H1 (cell line): ENCODE data around the gene LAX1. TPM values are rescaled to one million over a fixed set of nuclear protein-coding genes. Genes with fewer than 3 reads are reported as not detected.

ENCODE experiments used
- CTCF ChIA-PET: fragments of 300-600 bp; sonication (Branson Sonifier 250); formaldehyde crosslinking; loops from one replicate; lab custom pipeline; 2021; ENCODE audit not compliant: partially characterized antibody; lab: Charles Lee
- POLR2A ChIA-PET: fragments of 300-600 bp; sonication (Branson Sonifier 250); formaldehyde crosslinking; loops from one replicate; lab custom pipeline; 2021; ENCODE audit warnings: inconsistent platforms; ENCODE audit not compliant: partially characterized antibody; lab: Charles Lee
- DNase-seq, 2 experiments: peaks; one replicate each; pipeline versions ENCODE4 v3.0.0 to v3.0.0-alpha.2; 2010 to 2022; ENCODE audit warnings: low spot score in 2 of 2, low read depth in 1 of 2, mixed read lengths in 1 of 2
- FAIRE-seq: peaks from 2 replicates; lab custom pipeline; 2011; peaks lifted over from hg19 to GRCh38; lab: Jason Lieb, UNC
- H2AFZ ChIP-seq: 2 replicates; pipeline ENCODE4 v1.8.1; 2012; ENCODE audit warnings: low read length, inconsistent platforms
- H2AK5ac ChIP-seq: 2 replicates; pipeline ENCODE4 v1.6.1; 2013; ENCODE audit warnings: low read depth, low read length
- H2BK120ac ChIP-seq: replicated peaks from 2 replicates; pipeline ENCODE3; 2013; ENCODE audit warnings: low read depth, low read length, inconsistent platforms
- H2BK12ac ChIP-seq: 2 replicates; pipeline ENCODE4 v1.6.1; 2013; ENCODE audit warnings: low read depth, low read length
- H2BK15ac ChIP-seq: 2 replicates; pipeline ENCODE4 v1.6.1; 2013; ENCODE audit warnings: low read length
- H2BK20ac ChIP-seq: 2 replicates; pipeline ENCODE4 v1.6.1; 2013; ENCODE audit warnings: low read length
- H2BK5ac ChIP-seq: 2 replicates; pipeline ENCODE4 v1.6.1; 2013; ENCODE audit warnings: low read depth, low read length
- H3K14ac ChIP-seq: 2 replicates; pipeline ENCODE4 v1.6.1; 2013; ENCODE audit warnings: inconsistent platforms; ENCODE audit not compliant: insufficient read length
- H3K18ac ChIP-seq: 2 replicates; pipeline ENCODE4 v1.6.1; 2013; ENCODE audit warnings: low read length; ENCODE audit errors: extremely low read depth
- H3K23ac ChIP-seq: 2 replicates; pipeline ENCODE4 v1.6.1; 2013; ENCODE audit warnings: inconsistent platforms; ENCODE audit not compliant: insufficient read length
- H3K23me2 ChIP-seq: 2 replicates; pipeline ENCODE4 v1.6.1; 2013; ENCODE audit warnings: low read depth, low read length
- H3K27ac ChIP-seq: 2 replicates; pipeline ENCODE4 v1.6.1; 2011; ENCODE audit warnings: low read depth, low read length, inconsistent platforms
- H3K27me3 ChIP-seq, 4 experiments: replicated peaks in 1 of 4; 1 replicate in 1 of 4; 2 replicates in 3 of 4; pipeline versions ENCODE4 v1.6.1 to v1.8.1; 2011 to 2013; ENCODE audit warnings: low read length in 3 of 4, mild to moderate bottlenecking in 3 of 4, inconsistent platforms in 2 of 4, mixed read lengths in 2 of 4, moderate library complexity in 1 of 4; ENCODE audit not compliant: control insufficient read depth in 3 of 4, insufficient read depth in 3 of 4; ENCODE audit errors: extremely low read depth in 1 of 4
- H3K36me3 ChIP-seq, 4 experiments: 2 replicates each; pipeline versions ENCODE4 v1.6.1 to v1.8.1; 2011 to 2013; ENCODE audit warnings: mild to moderate bottlenecking in 4 of 4, low read length in 3 of 4, moderate library complexity in 2 of 4, control low read depth in 1 of 4, inconsistent platforms in 1 of 4; ENCODE audit not compliant: insufficient read depth in 4 of 4, control insufficient read depth in 2 of 4
- H3K4ac ChIP-seq: replicated peaks from 2 replicates; pipeline ENCODE3; 2013; ENCODE audit warnings: low read length, low read depth, mixed read lengths, inconsistent platforms; ENCODE audit not compliant: insufficient read length
- H3K4me1 ChIP-seq, 4 experiments: replicated peaks in 1 of 4; 1 replicate in 1 of 4; 2 replicates in 3 of 4; pipeline versions ENCODE4 v1.6.1 to v1.8.1; 2011 to 2013; ENCODE audit warnings: low read length in 3 of 4, inconsistent platforms in 2 of 4, mixed read lengths in 1 of 4; ENCODE audit not compliant: insufficient read depth in 4 of 4, control insufficient read depth in 3 of 4
- H3K4me2 ChIP-seq, 2 experiments: 2 replicates each; pipeline versions ENCODE4 v1.6.1 to v1.8.1; 2011 to 2013; ENCODE audit warnings: low read depth in 2 of 2, low read length in 2 of 2, control low read depth in 1 of 2, inconsistent platforms in 1 of 2, mild to moderate bottlenecking in 1 of 2; ENCODE audit not compliant: insufficient read depth in 1 of 2
- H3K4me3 ChIP-seq, 4 experiments: fragments of 200-600, 300-600 bp in 1 of 4; sonication (generic), shearing (Covaris generic), sonication (Bioruptor Twin) in 1 of 4; 2 replicates each; pipeline versions ENCODE4 v1.5.1 to v1.8.1; 2011 to 2016; ENCODE audit warnings: low read length in 4 of 4, low read depth in 3 of 4, control low read depth in 2 of 4, inconsistent platforms in 2 of 4, mild to moderate bottlenecking in 2 of 4, mixed read lengths in 1 of 4, moderate library complexity in 1 of 4; ENCODE audit not compliant: insufficient read depth in 2 of 4; ENCODE audit errors: extremely low read depth in 1 of 4
- H3K56ac ChIP-seq: replicated peaks from 2 replicates; pipeline ENCODE3; 2013; ENCODE audit warnings: low read depth, mild to moderate bottlenecking, mixed read lengths, low read length, inconsistent platforms; ENCODE audit not compliant: insufficient read length
- H3K79me1 ChIP-seq: 2 replicates; pipeline ENCODE4 v1.6.1; 2013; ENCODE audit warnings: low read depth, low read length, control low read depth
- H3K79me2 ChIP-seq, 2 experiments: 2 replicates each; pipeline versions ENCODE4 v1.6.1 to v1.8.1; 2012 to 2013; ENCODE audit warnings: low read length in 2 of 2, mild to moderate bottlenecking in 2 of 2, inconsistent platforms in 1 of 2; ENCODE audit not compliant: insufficient read depth in 2 of 2, control insufficient read depth in 1 of 2
- H3K9ac ChIP-seq, 4 experiments: replicated peaks in 1 of 4; 1 replicate in 1 of 4; 2 replicates in 3 of 4; pipeline versions ENCODE4 v1.6.1 to v1.8.1; 2011 to 2013; ENCODE audit warnings: low read depth in 3 of 4, low read length in 3 of 4, control low read depth in 2 of 4, mild to moderate bottlenecking in 2 of 4, moderate library complexity in 2 of 4, inconsistent platforms in 1 of 4; ENCODE audit errors: extremely low read depth in 1 of 4
- H3K9me3 ChIP-seq, 2 experiments: 2 replicates each; pipeline versions ENCODE4 v1.6.1 to v1.8.1; 2012 to 2013; ENCODE audit warnings: mild to moderate bottlenecking in 2 of 2, moderate library complexity in 2 of 2, control low read depth in 1 of 2, inconsistent platforms in 1 of 2, low read depth in 1 of 2, low read length in 1 of 2, mixed read lengths in 1 of 2; ENCODE audit not compliant: insufficient read depth in 2 of 2
- H4K20me1 ChIP-seq, 2 experiments: replicated peaks in 1 of 2; 2 replicates each; pipeline versions ENCODE3 to v1.8.1; 2011 to 2013; ENCODE audit warnings: inconsistent platforms in 2 of 2, low read length in 2 of 2, mild to moderate bottlenecking in 1 of 2; ENCODE audit not compliant: insufficient read depth in 2 of 2, control insufficient read depth in 1 of 2
- H4K5ac ChIP-seq: 2 replicates; pipeline ENCODE4 v1.6.1; 2013; ENCODE audit warnings: low read length, low read depth, mixed read lengths, inconsistent platforms; ENCODE audit not compliant: insufficient read length
- H4K8ac ChIP-seq: 2 replicates; pipeline ENCODE4 v1.8.0; 2013; ENCODE audit warnings: mild to moderate bottlenecking, moderate library complexity, low read length, inconsistent platforms; ENCODE audit not compliant: insufficient read depth; ENCODE audit errors: extremely low read depth
- H4K91ac ChIP-seq: replicated peaks from 2 replicates; pipeline ENCODE3; 2013; ENCODE audit warnings: low read length, mixed read lengths, inconsistent platforms; ENCODE audit not compliant: insufficient read length
- BRCA1 ChIP-seq: IDR thresholded peaks from 2 replicates; pipeline ENCODE4 v1.6.1; 2012; ENCODE audit warnings: low read depth, low read length, improper control_type of control experiment
- EP300 ChIP-seq, 2 experiments: IDR thresholded peaks; 1 replicate in 1 of 2; 2 replicates in 1 of 2; pipeline ENCODE4 v1.6.1; 2011 to 2012; ENCODE audit warnings: low read depth in 2 of 2, low read length in 2 of 2, mild to moderate bottlenecking in 2 of 2, borderline replicate concordance in 1 of 2, inconsistent platforms in 1 of 2, moderate library complexity in 1 of 2
- GABPA ChIP-seq: IDR thresholded peaks from 2 replicates; pipeline ENCODE4 v1.6.1; 2011; ENCODE audit warnings: mild to moderate bottlenecking, low read length, moderate library complexity, borderline replicate concordance; ENCODE audit not compliant: insufficient read depth
- GTF2F1 ChIP-seq: IDR thresholded peaks from 2 replicates; pipeline ENCODE4 v1.6.1; 2012; ENCODE audit warnings: low read depth, low read length, improper control_type of control experiment, borderline replicate concordance
- KDM1A ChIP-seq: fragments of 200-600, 300-600 bp; sonication (generic); IDR thresholded peaks from 2 replicates; pipeline ENCODE4 v1.7.1; 2016; ENCODE audit warnings: mild to moderate bottlenecking, low read length, borderline replicate concordance
- KDM4A ChIP-seq: IDR thresholded peaks from one replicate; pipeline ENCODE4 v1.7.1; 2012; ENCODE audit warnings: low read depth, mild to moderate bottlenecking, moderate library complexity, low read length, inconsistent platforms; ENCODE audit not compliant: severe bottlenecking
- SAP30 ChIP-seq: fragments of 300-600 bp; sonication (generic); IDR thresholded peaks from 2 replicates; pipeline ENCODE4 v1.7.1; 2012; ENCODE audit warnings: low read length, moderate library complexity, mild to moderate bottlenecking, inconsistent platforms; ENCODE audit not compliant: insufficient read depth, insufficient replicate concordance
- SP1 ChIP-seq: IDR thresholded peaks from 2 replicates; pipeline ENCODE4 v1.6.1; 2011; ENCODE audit warnings: low read depth, low read length
- SRF ChIP-seq: IDR thresholded peaks from 2 replicates; pipeline ENCODE4 v1.6.1; 2011; ENCODE audit warnings: mild to moderate bottlenecking, low read depth, low read length, moderate library complexity
- TAF7 ChIP-seq: optimal IDR thresholded peaks from 2 replicates; pipeline ENCODE3; 2011; ENCODE audit warnings: low read depth, mild to moderate bottlenecking, inconsistent platforms, low read length, moderate library complexity, borderline replicate concordance
- WGBS, 2 experiments: shearing (Covaris generic) in 1 of 2; methylation state at CpG; one replicate each; pipeline versions ENCODE4 v1.1.6 to v1.1.7; 2013 to 2015; ENCODE audit warnings: low lambda C conversion rate in 2 of 2, mixed read lengths in 2 of 2, inconsistent platforms in 1 of 2, low coverage in 1 of 2, missing lambda C conversion rate in 1 of 2; ENCODE audit not compliant: insufficient replicate concordance in 2 of 2, insufficient coverage in 1 of 2, insufficient read length in 1 of 2; ENCODE audit errors: extremely low coverage in 1 of 2, missing lambda C conversion rate in 1 of 2; 5-methylcytosine and 5-hydroxymethylcytosine counted together
- polyA plus RNA-seq, 7 experiments: library from polyadenylated mRNA; depleted of rRNA in 3 of 7; stranded (reverse) in 5 of 7; unstranded in 2 of 7; fragments of >200 nt in 5 of 7; fragments of 200-250 nt in 2 of 7; gene quantifications; 1 replicate in 5 of 7; 2 replicates in 1 of 7; 4 replicates in 1 of 7; pipeline versions ENCODE4 v1.2.1 to v1.2.3, GENCODE V29; 2011 to 2013; ENCODE audit warnings: missing spikeins in 2 of 7, mixed read lengths in 2 of 7
- total RNA-seq: library from RNA; stranded (reverse); fragmentation: NEBNext Ultra II Directional; extraction: Animal tissue kit (Norgen Biotek cat#: 25700); gene quantifications from 2 replicates; pipeline ENCODE4 v1.2.1, GENCODE V29; 2021
- TF ChIP-seq, protein P1 (sequence below), 3 experiments: IDR thresholded peaks; 1 replicate in 2 of 3; 2 replicates in 1 of 3; pipeline versions ENCODE4 v1.5.1 to v1.6.1; 2011; ENCODE audit warnings: low read length in 3 of 3, mild to moderate bottlenecking in 3 of 3, inconsistent platforms in 2 of 3, low read depth in 1 of 3, moderate library complexity in 1 of 3; ENCODE audit not compliant: insufficient read depth in 1 of 3; ENCODE audit errors: control extremely low read depth in 1 of 3

Gene LAX1
- total and polyA plus RNA-seq, 2 of the 8 experiments (the other 6 are each of a cell fraction or from before 2014, with no cell fraction given): 0.11 TPM; not detected in 1

DNA sequence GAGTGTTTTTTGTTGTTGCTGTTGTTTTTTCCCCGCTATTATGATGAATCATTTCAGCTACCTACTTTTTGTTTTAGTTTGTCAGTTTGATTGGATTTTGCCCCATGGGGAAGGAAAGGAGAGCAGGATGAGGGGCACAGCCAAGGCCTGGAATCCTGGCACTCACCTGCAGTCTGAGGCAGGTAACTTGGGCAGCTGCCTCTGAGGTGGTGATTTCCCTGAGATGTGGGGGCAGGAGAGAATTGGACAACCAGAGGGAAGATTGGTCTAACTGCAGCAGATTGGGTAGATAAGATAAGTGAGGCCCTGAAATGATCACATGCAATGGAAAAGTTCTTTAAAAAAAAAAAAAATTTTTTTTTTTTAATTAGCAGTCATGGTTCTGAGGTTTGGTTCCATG is 1.5 kb upstream of the LAX1 start:
- CTCF ChIA-PET: interaction anchor here (1.1 to 1.6 kb wide), 3 partner anchors 12 to 260 kb away, joined by 3 to 4 read pairs (median 3); no protein-coding TSS in a partner anchor
- no peak overlapping the region for H2BK15ac ChIP-seq
- TF ChIP-seq BRCA1 (no peak), EP300 (IDR thresholded peaks at IDR 0.05; ENCODE audit: borderline replicate concordance in 1 of 2, low read depth in 2 of 2, low read length in 2 of 2) (no peak), GTF2F1 (no peak), SP1 (no peak), KDM1A (no peak), GABPA (no peak), SRF (no peak), TAF7 (no peak), SAP30 (no peak), KDM4A (no peak)
- TF ChIP-seq, protein P1, sequence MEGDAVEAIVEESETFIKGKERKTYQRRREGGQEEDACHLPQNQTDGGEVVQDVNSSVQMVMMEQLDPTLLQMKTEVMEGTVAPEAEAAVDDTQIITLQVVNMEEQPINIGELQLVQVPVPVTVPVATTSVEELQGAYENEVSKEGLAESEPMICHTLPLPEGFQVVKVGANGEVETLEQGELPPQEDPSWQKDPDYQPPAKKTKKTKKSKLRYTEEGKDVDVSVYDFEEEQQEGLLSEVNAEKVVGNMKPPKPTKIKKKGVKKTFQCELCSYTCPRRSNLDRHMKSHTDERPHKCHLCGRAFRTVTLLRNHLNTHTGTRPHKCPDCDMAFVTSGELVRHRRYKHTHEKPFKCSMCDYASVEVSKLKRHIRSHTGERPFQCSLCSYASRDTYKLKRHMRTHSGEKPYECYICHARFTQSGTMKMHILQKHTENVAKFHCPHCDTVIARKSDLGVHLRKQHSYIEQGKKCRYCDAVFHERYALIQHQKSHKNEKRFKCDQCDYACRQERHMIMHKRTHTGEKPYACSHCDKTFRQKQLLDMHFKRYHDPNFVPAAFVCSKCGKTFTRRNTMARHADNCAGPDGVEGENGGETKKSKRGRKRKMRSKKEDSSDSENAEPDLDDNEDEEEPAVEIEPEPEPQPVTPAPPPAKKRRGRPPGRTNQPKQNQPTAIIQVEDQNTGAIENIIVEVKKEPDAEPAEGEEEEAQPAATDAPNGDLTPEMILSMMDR (IDR thresholded peaks at IDR 0.05; ENCODE audit: control extremely low read depth in 1 of 3, insufficient read depth in 1 of 3, low read depth in 1 of 3, low read length in 3 of 3): no peak

More for the DNA sequence above, 1.5 kb upstream of the LAX1 start:
- FAIRE-seq (no peak), DNase-seq (no peak)
- Histone ChIP-seq H3K4me3 (no peak overlapping the region), H3K56ac (no peak overlapping the region), H3K9ac (no peak overlapping the region), H3K18ac (no peak overlapping the region), H3K4ac (no peak overlapping the region), H3K79me2 (no peaks in the 10 kb centered on the region), H3K4me2 (no peak overlapping the region), H4K91ac (no peak overlapping the region), H3K14ac (no peak overlapping the region), H4K5ac (no peak overlapping the region), H2BK20ac (no peak overlapping the region), H2BK120ac (no peak overlapping the region), H3K79me1 (no peaks in the 10 kb centered on the region), H3K36me3 (no peaks in the 10 kb centered on the region), H2BK12ac (no peak overlapping the region), H3K27me3 (no peaks in the 10 kb centered on the region), H4K8ac (no peak overlapping the region), H3K23me2 (no peaks in the 10 kb centered on the region), H3K4me1 (no peaks in the 10 kb centered on the region), H3K9me3 (no peaks in the 10 kb centered on the region), H2BK5ac (no peak overlapping the region), H2AFZ (no peak overlapping the region), H4K20me1 (no peaks in the 10 kb centered on the region), H3K27ac (no peak overlapping the region), H3K23ac (no peak overlapping the region), H2AK5ac (no peak overlapping the region)
- POLR2A ChIA-PET: no interaction called here
- WGBS, 2 experiments: 94% methylated on average over 1 of the region's 1 CpG; no CpG with 5 or more reads in 1 of the 2 experiments
